GM18498 (cell line): ENCODE measurements around the gene CIDEB.

Experiments
- ATAC-seq: cut with Tn5 transposase; IDR thresholded peaks from one replicate; pipeline ENCODE4 v1.9.1; 2021; ENCODE audit warnings: mild to moderate bottlenecking, moderate library complexity; ENCODE audit not compliant: unreplicated experiment

CIDEB gene

GRCh38 chr14:24293525-24293924 is 14.3 kb downstream of the CIDEB start:
- ATAC-seq, result no peak

GRCh38 chr14:24292118-24292807 is 15.5 kb downstream of the CIDEB start:
- no peak for ATAC-seq

GRCh38 chr14:24291446-24292117 is 16.2 kb downstream of the CIDEB start:
- no peak for ATAC-seq

GRCh38 chr14:24290746-24291145 is 17.0 kb downstream of the CIDEB start:
- no peak for ATAC-seq

- ATAC-seq, result peak; percentile 65
These were observed 18.0 kb downstream of the CIDEB start for GRCh38 chr14:24289649-24290280.

- no peak for ATAC-seq
These were observed 20.8 kb downstream of the CIDEB start for GRCh38 chr14:24286996-24287395.

GRCh38 chr14:24285351-24285750 is 22.4 kb downstream of the CIDEB start:
- ATAC-seq, result no peak

- no peak for ATAC-seq
These were observed 23.2 kb downstream of the CIDEB start for GRCh38 chr14:24284501-24285035.

GRCh38 chr14:24283796-24284460 is 23.8 kb downstream of the CIDEB start:
- ATAC-seq, result no peak

- ATAC-seq, result no peak
These were observed 25.0 kb downstream of the CIDEB start for GRCh38 chr14:24282736-24283135.

- ATAC-seq, result no peak
These were observed 26.1 kb downstream of the CIDEB start for GRCh38 chr14:24281636-24282035.

- ATAC-seq, result no peak
These were observed 26.8 kb downstream of the CIDEB start for GRCh38 chr14:24280797-24281460.

- ATAC-seq, result peak; percentile 66
These were observed 28.2 kb downstream of the CIDEB start for GRCh38 chr14:24279301-24280186.

- no peak for ATAC-seq
These were observed 29.4 kb downstream of the CIDEB start for GRCh38 chr14:24278424-24278823.

- no peak for ATAC-seq
These were observed 30.0 kb downstream of the CIDEB start for GRCh38 chr14:24277606-24278321.

- ATAC-seq, result no peak
These were observed 30.7 kb downstream of the CIDEB start for GRCh38 chr14:24277071-24277470.

GRCh38 chr14:24274101-24274543 is 33.7 kb downstream of the CIDEB start:
- peak; percentile 40 for ATAC-seq

- no peak for ATAC-seq
These were observed 34.3 kb downstream of the CIDEB start for GRCh38 chr14:24273422-24273998.

GRCh38 chr14:24272467-24272866 is 35.3 kb downstream of the CIDEB start:
- no peak for ATAC-seq
